GM08714 (cell line): ENCODE data around the gene CASP8.

Experiments used
- H3K4me3 ChIP-seq: fragments of 200-500 bp; sonication (Bioruptor generic); 2 replicates; pipeline ENCODE4 v1.5.1; 2014; ENCODE audit warnings: mild to moderate bottlenecking, low read length, inconsistent platforms
- ZNF274 ChIP-seq: IDR thresholded peaks from 2 replicates; pipeline ENCODE4 v1.6.1; 2012; ENCODE audit warnings: mild to moderate bottlenecking, low read depth, low read length

CASP8 gene

DNA sequence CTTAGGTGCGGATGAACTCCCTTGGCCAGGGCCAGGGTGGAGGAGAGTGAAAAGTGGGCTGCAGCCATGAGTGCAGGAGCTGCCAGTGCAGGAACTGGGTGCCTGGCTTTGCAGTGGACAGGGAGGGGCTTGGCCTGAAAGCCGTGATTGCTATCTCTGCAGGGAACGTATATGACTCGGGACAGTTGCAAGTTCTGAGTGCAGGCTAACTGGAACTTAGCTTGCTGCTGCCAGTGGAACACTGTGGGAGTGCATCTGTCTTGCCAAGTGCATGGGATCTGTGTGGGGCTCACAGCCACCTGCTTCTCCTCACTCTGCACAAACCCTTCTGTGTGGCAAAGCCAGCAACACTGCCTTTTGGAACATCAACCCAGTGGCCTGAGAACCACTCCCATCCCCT lies 59.9 kb downstream of the CASP8 start:
- no peak for TF ChIP-seq ZNF274
- no peak overlapping the region for H3K4me3 ChIP-seq

GRCh38 chr2:201320701-201321100 lies 60.4 kb downstream of the CASP8 start:
- no peak for TF ChIP-seq ZNF274
- no peak overlapping the region for H3K4me3 ChIP-seq

GRCh38 chr2:201322772-201323171 lies 62.4 kb downstream of the CASP8 start:
- no peak overlapping the region for H3K4me3 ChIP-seq
- no peak for TF ChIP-seq ZNF274

DNA sequence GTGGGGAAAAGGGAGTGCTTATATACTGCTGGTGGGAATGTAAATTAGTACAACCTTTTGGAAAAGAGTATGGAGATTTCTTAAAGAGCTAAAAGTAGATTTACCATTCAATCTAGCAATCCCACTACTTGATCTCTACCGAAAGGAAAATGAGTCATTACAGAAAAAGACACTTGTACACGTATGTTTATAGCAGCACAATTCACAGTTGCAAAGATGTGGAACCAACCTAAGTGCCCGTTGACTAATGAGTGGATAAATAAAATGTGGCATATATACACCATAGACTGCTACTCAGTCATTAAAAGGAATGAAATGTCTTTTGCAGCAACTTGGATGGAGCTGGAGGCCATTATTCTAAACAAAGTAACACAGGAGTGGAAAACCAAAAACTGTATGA lies 67.3 kb downstream of the CASP8 start:
- no peak overlapping the region for H3K4me3 ChIP-seq
- TF ChIP-seq ZNF274, result no peak

- TF ChIP-seq ZNF274, result no peak
- H3K4me3 ChIP-seq, result no peak overlapping the region
These were observed 69.1 kb downstream of the CASP8 start for GRCh38 chr2:201329409-201329808.
